Panc1 (cell line): ENCODE data around the gene LRCH1.

Source experiments
- CTCF ChIP-seq: fragments of 450-650 bp; IDR thresholded peaks from 2 replicates; pipeline ENCODE4 v1.5.1; 2017; ENCODE audit warnings: mild to moderate bottlenecking
- POLR2AphosphoS5 ChIP-seq: IDR thresholded peaks from 2 replicates; pipeline ENCODE4 v1.6.1; 2012; ENCODE audit warnings: mild to moderate bottlenecking, low read depth, low read length, moderate library complexity
- REST ChIP-seq, 2 experiments: IDR thresholded peaks; 2 replicates each; pipeline ENCODE4 v1.6.1; 2011 to 2012; ENCODE audit warnings: low read depth in 2 of 2, control low read depth in 1 of 2, low read length in 1 of 2, mild to moderate bottlenecking in 1 of 2, moderate library complexity in 1 of 2; ENCODE audit not compliant: insufficient read depth in 1 of 2
- SIN3A ChIP-seq: IDR thresholded peaks from 2 replicates; pipeline ENCODE4 v1.6.1; 2012; ENCODE audit warnings: low read depth, mild to moderate bottlenecking, low read length, moderate library complexity, borderline replicate concordance; ENCODE audit not compliant: insufficient read depth

GRCh38 chr13:46536341-46536740 lies 16.6 kb upstream of the LRCH1 start:
- no peak for TF ChIP-seq CTCF
- TF ChIP-seq SIN3A = no peak
- TF ChIP-seq REST (IDR thresholded peaks at IDR 0.05; ENCODE audit: insufficient read depth in 1 of 2, low read depth in 2 of 2, low read length in 1 of 2) = no peak
- TF ChIP-seq POLR2AphosphoS5 = no peak
